B cell (primary cell): ENCODE measurements around the gene PRTG.

Source experiments
- CTCF ChIP-seq: fragments of 200-600 bp; IDR thresholded peaks from one replicate; pipeline ENCODE4 v1.8.0; 2022; ENCODE audit warnings: antibody characterized with exemption, mild to moderate bottlenecking
- EZH2 ChIP-seq: IDR thresholded peaks from 2 replicates; pipeline ENCODE4 v1.6.1; 2012; ENCODE audit warnings: borderline replicate concordance, low read depth, mild to moderate bottlenecking, moderate library complexity, low read length; ENCODE audit not compliant: insufficient read depth, poor library complexity, severe bottlenecking

- TF ChIP-seq CTCF (no peak), EZH2 (no peak)
These were observed 440 bp downstream of the PRTG start for GRCh38 chr15:55742498-55742926.
